Activated T-cell treated with anti-CD3 and anti-CD28 coated beads, Interleukin-2, amount 50 U/mL, for 4 hours (primary cell): ENCODE measurements around the gene TRAM2. TPM values are rescaled to one million over a fixed set of nuclear protein-coding genes. Genes with fewer than 3 reads are reported as not detected.

Source experiments
- ATAC-seq, 2 donors: fragments of 200-7000 bp; cut with Tn5 transposase; one replicate each; pipeline ENCODE4 v1.10.0; 2021
- DNase-seq: peaks from one replicate; pipeline ENCODE4 v3.0.0-alpha.2; 2020
- H3K27me3 Mint-ChIP-seq: one replicate; pipeline ENCODE4 v1.8.0; 2021; ENCODE audit warnings: low read depth, mixed read lengths
- H3K36me3 Mint-ChIP-seq: one replicate; pipeline ENCODE4 v1.8.0; 2022; ENCODE audit warnings: mixed read lengths; ENCODE audit not compliant: insufficient read depth
- H3K4me1 Mint-ChIP-seq: one replicate; pipeline ENCODE4 v1.8.0; 2021; ENCODE audit warnings: low read depth, mixed read lengths
- H3K4me3 Mint-ChIP-seq: one replicate; pipeline ENCODE4 v1.8.0; 2021; ENCODE audit warnings: mild to moderate bottlenecking, moderate library complexity, mixed read lengths
- H3K9me3 Mint-ChIP-seq: one replicate; pipeline ENCODE4 v1.8.0; 2021; ENCODE audit warnings: mixed read lengths
- total RNA-seq, 3 donors: library from RNA; stranded (reverse); gene quantifications; one replicate each; pipeline ENCODE4 v1.2.1, GENCODE V29; 2021

The TRAM2 gene
- total RNA-seq, 3 donors from 2014 or later = 1.6 to 2.9 (median 2.4) TPM

DNA sequence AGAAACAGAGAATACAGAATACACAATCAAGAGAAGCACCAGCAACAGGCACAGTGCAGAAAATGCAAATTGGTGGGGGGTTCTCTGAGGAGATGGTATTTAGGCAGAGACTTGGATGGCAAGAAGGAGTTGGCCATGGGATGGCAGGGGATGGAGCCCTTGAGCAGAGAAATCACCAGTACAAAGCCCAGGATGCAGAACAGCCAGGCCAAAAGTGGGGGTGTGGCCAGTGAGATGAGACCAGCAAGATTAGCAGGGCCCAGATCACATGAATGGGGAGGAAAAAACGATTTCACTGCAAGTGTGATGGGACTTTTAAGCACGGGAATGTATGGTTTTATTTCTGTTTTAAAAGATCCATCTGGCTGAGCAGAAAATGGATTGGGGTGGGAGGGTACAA, 63.4 kb downstream of the TRAM2 start:
- Mint-ChIP-seq H3K4me1 (peaks cover 5% of the 10 kb centered on the region), H3K27me3 (no peaks in the 10 kb centered on the region), H3K9me3 (no peaks in the 10 kb centered on the region), H3K36me3 (peaks cover 30% of the 10 kb centered on the region), H3K4me3 (no peak overlapping the region)
- ATAC-seq (no peak), DNase-seq (no peak)

DNA sequence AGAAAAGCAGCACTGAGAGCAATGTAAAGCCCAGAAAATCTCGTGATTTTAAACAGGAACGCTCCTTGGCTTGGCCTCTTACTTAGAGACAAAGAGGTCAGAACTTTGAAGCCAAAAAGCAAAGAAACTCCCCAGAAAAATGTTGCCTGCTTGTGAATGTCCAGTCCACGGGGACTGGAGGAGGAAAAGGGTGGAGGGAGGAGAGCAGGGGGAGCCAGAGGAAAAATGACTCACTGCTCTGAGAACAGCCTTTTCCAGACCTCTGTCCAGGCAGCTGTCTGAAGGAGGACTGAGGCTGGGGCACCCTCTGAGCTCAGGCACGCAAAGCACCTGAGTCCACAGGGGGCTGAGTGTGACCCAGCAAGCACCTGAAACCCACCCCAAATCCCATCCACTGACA, 64.7 kb downstream of the TRAM2 start:
- Mint-ChIP-seq H3K4me1 (no peaks in the 10 kb centered on the region), H3K4me3 (no peak overlapping the region), H3K9me3 (no peaks in the 10 kb centered on the region), H3K36me3 (peaks cover 38% of the 10 kb centered on the region), H3K27me3 (no peaks in the 10 kb centered on the region)
- no peak for ATAC-seq
- DNase-seq = no peak

DNA sequence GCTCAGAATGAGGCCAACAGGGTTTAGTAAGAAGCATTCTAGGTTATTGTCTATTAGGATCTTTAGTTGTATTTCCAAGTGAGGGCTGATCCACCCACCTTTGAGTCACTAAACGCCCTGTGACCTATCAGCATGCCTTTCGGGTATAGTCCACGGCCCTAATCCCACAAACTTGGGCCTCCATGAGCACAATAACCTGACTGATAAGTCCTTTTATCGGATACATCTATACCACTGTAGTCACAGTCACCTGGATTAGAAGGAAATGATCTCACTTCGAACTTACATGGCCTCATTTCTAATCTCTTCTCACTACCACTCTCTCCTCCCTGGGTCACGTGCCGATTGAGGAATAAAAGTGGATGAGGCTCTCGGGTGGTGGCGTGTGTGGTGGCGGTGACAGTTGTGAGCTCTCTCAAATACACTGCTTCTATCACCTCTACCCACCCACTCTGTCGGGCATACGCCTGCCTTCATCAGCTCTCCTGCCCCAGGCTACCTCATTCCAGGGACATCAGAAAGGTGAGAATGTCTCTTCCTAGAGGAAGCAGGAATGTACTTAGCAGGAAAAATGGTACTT, 65.2 kb downstream of the TRAM2 start:
- ATAC-seq = no peak
- no peaks in the 10 kb centered on the region for H3K9me3 Mint-ChIP-seq
- H3K4me1 Mint-ChIP-seq = no peaks in the 10 kb centered on the region
- no peaks in the 10 kb centered on the region for H3K27me3 Mint-ChIP-seq
- H3K4me3 Mint-ChIP-seq = no peak overlapping the region
- no peak for DNase-seq
- H3K36me3 Mint-ChIP-seq = peaks cover 38% of the 10 kb centered on the region

- DNase-seq (no peak), ATAC-seq (no peak)
- no peaks in the 10 kb centered on the region for H3K4me1 Mint-ChIP-seq
- peaks cover 38% of the 10 kb centered on the region for H3K36me3 Mint-ChIP-seq
- no peaks in the 10 kb centered on the region for H3K9me3 Mint-ChIP-seq
- no peaks in the 10 kb centered on the region for H3K27me3 Mint-ChIP-seq
- no peak overlapping the region for H3K4me3 Mint-ChIP-seq
These were observed 65.7 kb downstream of the TRAM2 start for GRCh38 chr6:52511163-52511562.

- H3K4me3 Mint-ChIP-seq = no peak overlapping the region
- peaks cover 38% of the 10 kb centered on the region for H3K36me3 Mint-ChIP-seq
- no peaks in the 10 kb centered on the region for H3K27me3 Mint-ChIP-seq
- DNase-seq = no peak
- H3K9me3 Mint-ChIP-seq = no peaks in the 10 kb centered on the region
- no peak for ATAC-seq
- H3K4me1 Mint-ChIP-seq = no peaks in the 10 kb centered on the region
These were observed 66.7 kb downstream of the TRAM2 start for GRCh38 chr6:52510213-52510562.

DNA sequence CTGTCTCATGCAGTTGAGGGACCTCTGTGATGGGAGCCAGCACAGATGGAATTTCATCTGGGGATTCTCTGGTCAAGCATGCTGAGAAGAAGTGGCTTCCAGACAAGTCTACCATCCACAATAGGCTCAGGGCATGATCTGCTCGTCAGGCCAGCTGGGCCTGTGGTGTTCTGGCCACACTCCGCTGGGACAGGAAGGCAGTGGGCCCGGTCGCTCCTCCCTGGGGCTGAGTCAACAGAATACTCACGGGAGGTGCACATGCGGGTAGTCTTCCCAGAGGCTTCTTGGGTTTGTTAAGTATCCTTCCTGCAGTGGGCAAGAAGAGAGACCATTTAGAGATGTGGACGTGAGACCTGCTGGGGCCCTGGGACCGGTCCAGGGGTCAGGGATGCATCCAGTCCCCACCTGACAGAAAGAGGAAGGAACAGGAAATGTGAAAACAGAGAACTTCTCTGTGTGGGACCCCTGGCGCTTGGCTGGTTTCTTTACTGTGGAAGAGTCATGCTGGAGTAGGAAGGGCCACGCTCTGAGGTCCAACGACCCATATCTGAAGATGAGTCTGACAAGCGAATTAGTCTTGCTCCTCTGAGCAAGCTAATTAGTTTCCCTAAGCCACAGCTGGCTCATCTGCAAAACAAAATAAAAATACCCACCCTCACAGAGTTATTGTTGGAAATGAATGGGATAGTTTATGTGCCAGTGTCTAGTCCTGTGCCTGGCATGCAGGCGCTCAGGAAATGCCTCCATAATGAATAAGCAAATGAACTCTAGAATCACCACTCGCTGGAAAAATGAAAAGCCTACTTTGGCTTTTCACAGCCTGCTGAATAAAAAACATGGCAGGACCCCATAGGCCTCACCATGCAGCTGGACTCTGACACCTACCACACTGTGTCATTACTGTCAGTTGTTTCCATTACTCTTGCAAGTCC, 67.3 kb downstream of the TRAM2 start:
- Mint-ChIP-seq H3K27me3 (no peaks in the 10 kb centered on the region), H3K9me3 (no peaks in the 10 kb centered on the region), H3K4me3 (no peak overlapping the region), H3K4me1 (no peaks in the 10 kb centered on the region), H3K36me3 (peaks cover 35% of the 10 kb centered on the region)
- no peak for ATAC-seq
- DNase-seq = no peak

DNA sequence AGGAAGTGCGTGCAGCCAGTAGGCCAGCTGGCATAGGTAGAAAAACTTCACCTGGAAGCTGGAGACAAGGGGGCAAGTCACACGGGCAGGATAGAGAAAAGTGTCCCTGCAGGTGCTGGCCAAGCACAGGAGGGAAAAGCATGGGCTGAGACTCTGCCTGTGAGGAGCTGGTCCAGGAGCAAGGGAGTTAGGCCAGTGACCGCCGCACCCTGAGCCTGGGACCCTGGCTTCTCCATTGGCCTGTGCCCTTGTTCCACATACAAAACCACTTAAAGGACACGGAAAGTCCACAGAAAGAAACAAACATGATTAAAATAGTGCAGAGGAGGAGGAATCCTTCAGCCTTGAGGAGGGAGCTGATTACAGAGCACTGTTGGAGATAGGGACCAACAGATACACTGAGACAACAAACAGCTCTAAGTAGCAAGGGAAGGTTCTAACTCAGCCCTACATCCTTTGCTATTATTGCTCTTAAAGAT, 68.6 kb downstream of the TRAM2 start:
- Mint-ChIP-seq H3K4me3 (no peak overlapping the region), H3K36me3 (peaks cover 28% of the 10 kb centered on the region)

GRCh38 chr6:52507557-52508260, 69.2 kb downstream of the TRAM2 start:
- H3K27me3 Mint-ChIP-seq = no peaks in the 10 kb centered on the region

More for the DNA sequence above, 68.6 kb downstream of the TRAM2 start:
- Mint-ChIP-seq H3K27me3 (no peaks in the 10 kb centered on the region), H3K4me1 (no peaks in the 10 kb centered on the region), H3K9me3 (no peaks in the 10 kb centered on the region)
- ATAC-seq (no peak), DNase-seq (no peak)

DNA sequence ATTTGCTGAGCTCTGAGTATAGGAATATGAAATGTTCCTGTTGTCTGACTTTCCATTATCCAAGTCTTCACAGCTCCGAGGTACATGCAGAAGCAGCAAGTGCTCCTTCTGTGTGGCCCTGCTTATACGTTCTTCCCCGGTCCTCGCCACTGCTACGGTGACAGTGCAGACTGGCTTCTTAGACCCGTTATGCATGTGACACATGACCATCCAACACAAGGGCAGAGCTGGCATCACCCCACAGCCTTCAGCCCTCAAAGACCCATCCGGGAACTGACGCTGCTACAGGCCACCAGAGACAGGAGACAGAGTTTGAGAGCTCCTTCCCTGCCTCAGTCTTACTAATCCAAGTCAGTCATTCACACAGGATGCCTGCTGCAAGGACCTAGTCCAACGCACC, 70.4 kb downstream of the TRAM2 start:
- DNase-seq (no peak), ATAC-seq (no peak)
- Mint-ChIP-seq H3K36me3 (peaks cover 29% of the 10 kb centered on the region), H3K4me1 (no peaks in the 10 kb centered on the region), H3K27me3 (no peaks in the 10 kb centered on the region), H3K4me3 (no peak overlapping the region), H3K9me3 (no peaks in the 10 kb centered on the region)

More at GRCh38 chr6:52507557-52508260, 69.2 kb downstream of the TRAM2 start:
- DNase-seq (no peak), ATAC-seq (no peak)
- Mint-ChIP-seq H3K9me3 (no peaks in the 10 kb centered on the region), H3K36me3 (peaks cover 27% of the 10 kb centered on the region), H3K4me1 (no peaks in the 10 kb centered on the region), H3K4me3 (no peak overlapping the region)

DNA sequence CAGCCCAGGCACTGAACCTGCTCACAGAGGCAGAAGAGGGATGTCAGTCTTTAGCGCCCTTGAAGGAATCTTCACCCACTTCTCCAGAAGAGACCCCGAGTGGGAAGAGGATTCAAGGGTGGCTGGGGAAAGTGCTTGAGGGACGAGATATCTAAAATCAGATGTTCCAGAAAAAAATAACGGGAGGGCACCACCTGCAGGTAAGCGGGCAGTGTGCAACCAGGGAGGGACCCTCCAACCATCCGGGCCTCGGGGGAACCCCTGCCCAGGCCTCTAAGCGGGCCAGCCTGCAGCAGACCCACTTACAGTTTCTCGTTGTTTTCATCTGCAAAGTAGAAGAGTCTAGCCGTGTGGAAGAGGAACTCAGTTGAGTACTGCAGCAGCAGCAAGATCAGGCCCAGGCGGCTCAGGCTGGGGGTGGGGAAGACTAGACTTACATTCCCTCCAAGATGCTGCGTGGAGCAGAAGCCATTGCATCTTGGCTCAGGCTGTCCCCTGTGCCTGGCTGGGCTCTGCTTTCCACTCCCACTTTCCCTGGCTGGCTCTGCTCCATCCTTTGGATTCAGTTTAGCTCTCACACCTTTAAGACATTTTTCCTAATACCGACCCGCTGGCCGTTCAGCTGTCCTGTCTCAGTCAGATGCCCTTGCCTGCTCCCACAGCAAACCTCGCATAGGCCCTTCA, 71.0 kb downstream of the TRAM2 start:
- Mint-ChIP-seq H3K4me3 (no peak overlapping the region), H3K36me3 (peaks cover 28% of the 10 kb centered on the region), H3K4me1 (no peaks in the 10 kb centered on the region), H3K27me3 (no peaks in the 10 kb centered on the region), H3K9me3 (no peaks in the 10 kb centered on the region)
- DNase-seq (no peak), ATAC-seq (no peak)

GRCh38 chr6:52504782-52505136, 72.1 kb downstream of the TRAM2 start:
- ATAC-seq (no peak), DNase-seq (no peak)
- Mint-ChIP-seq H3K4me3 (no peak overlapping the region), H3K36me3 (peaks cover 26% of the 10 kb centered on the region), H3K4me1 (no peaks in the 10 kb centered on the region), H3K9me3 (no peaks in the 10 kb centered on the region), H3K27me3 (no peaks in the 10 kb centered on the region)

- Mint-ChIP-seq H3K9me3 (no peaks in the 10 kb centered on the region), H3K4me3 (no peak overlapping the region), H3K36me3 (peaks cover 21% of the 10 kb centered on the region), H3K4me1 (no peaks in the 10 kb centered on the region), H3K27me3 (no peaks in the 10 kb centered on the region)
- ATAC-seq (peak in 1 of 2 donors; percentile 30), DNase-seq (no peak)
These were observed 72.7 kb downstream of the TRAM2 start for GRCh38 chr6:52503851-52504781.

GRCh38 chr6:52503323-52503747, 73.5 kb downstream of the TRAM2 start:
- H3K9me3 Mint-ChIP-seq = no peaks in the 10 kb centered on the region
- no peak for DNase-seq
- H3K4me1 Mint-ChIP-seq = no peaks in the 10 kb centered on the region
- peaks cover 16% of the 10 kb centered on the region for H3K36me3 Mint-ChIP-seq
- H3K27me3 Mint-ChIP-seq = no peaks in the 10 kb centered on the region
- H3K4me3 Mint-ChIP-seq = no peak overlapping the region
- no peak for ATAC-seq
